Thyroid gland (tissue), 4 donors: ENCODE results near the gene UBL5.
"Not testable (repeated sequence)": the region's sequence is repeated elsewhere in the genome, so short reads cannot be mapped to it uniquely, and the experiment has no call there.

Source experiments
- CTCF ChIP-seq, 6 experiments: fragments of 200-600 bp in 3 of 6; fragments of 450-650 bp in 3 of 6; sonication (generic) in 3 of 6; IDR thresholded peaks; one replicate each; pipeline ENCODE4 v1.5.1; 2016 to 2019; ENCODE audit warnings: antibody characterized with exemption in 6 of 6, mild to moderate bottlenecking in 2 of 6, inconsistent platforms in 1 of 6, moderate library complexity in 1 of 6
- POLR2A ChIP-seq, 2 donors: fragments of 450-650 bp; IDR thresholded peaks; one replicate each; pipeline ENCODE4 v1.6.1; 2017; ENCODE audit warnings: antibody characterized with exemption in 2 of 2, mild to moderate bottlenecking in 2 of 2, moderate library complexity in 1 of 2

DNA sequence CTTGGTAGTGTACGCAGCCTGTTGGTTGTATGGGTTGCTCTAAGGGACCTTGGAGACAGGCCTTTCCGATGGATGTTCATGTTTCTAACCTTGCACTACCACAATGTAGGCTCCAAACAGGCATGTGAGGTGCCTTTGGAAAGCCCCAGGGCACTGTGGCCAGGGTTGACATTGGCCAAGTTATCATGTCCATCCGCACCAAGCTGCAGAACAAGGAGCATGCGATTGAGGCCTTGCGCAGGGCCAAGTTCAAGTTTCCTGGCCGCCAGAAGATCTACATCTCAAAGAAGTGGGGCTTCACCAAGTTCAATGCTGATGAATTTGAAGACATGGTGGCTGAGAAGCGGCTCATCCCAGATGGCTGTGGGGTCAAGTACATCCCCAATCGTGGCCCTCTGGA is 7.7 kb upstream of the UBL5 start:
- not testable (repeated sequence) for TF ChIP-seq CTCF, POLR2A (IDR thresholded peaks at IDR 0.05)
